ENCODE measurements around the gene SHISA9.

SHISA9 gene

GRCh38 chr16:13032911-13033310, 131.5 kb downstream of the SHISA9 start:
- no peak for DNase-seq

- DNase-seq: peak; percentile 53
Observed at GRCh38 chr16:13036600-13036999, 135.2 kb downstream of the SHISA9 start.

DNA sequence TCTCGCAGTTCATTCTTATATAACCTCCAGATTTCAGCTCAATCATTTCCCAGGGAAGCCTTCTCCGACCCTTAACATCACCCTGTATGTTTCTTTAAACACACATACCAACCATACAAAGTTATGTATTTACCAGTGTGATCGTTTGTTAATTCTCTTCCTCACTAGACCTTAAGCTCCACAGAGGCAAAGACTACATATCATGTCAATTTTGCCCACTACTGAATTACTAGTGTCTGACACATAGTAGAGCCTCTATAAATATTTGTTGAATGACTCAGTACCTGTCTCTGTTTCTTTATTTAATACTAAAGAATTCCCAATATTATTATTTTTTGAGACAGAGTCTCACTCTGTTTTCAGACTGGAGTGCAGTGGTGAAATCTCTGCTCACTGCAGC, 137.2 kb downstream of the SHISA9 start:
- DNase-seq: no peak

DNA sequence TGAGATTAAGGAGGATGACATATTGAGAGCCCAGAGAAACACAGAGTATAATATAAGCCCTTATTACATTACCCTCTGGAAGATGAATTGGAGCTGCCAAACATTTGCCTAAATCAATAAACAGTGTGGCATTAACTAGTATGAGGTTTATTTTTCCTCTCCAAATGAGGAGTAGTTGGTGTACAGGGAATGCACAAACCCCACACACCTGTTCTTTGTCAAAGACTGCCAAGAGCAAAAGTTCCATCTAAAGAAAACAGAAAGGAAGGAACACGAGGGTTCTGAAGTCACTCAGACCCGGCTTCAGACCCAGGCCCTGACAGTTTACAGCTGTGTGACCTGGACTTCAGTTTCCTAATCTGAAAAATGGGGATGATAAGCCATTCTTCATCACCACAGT, 138.1 kb downstream of the SHISA9 start:
- DNase-seq: no peak

- DNase-seq: no peak
Observed at GRCh38 chr16:13041180-13041579, 139.8 kb downstream of the SHISA9 start.

DNA sequence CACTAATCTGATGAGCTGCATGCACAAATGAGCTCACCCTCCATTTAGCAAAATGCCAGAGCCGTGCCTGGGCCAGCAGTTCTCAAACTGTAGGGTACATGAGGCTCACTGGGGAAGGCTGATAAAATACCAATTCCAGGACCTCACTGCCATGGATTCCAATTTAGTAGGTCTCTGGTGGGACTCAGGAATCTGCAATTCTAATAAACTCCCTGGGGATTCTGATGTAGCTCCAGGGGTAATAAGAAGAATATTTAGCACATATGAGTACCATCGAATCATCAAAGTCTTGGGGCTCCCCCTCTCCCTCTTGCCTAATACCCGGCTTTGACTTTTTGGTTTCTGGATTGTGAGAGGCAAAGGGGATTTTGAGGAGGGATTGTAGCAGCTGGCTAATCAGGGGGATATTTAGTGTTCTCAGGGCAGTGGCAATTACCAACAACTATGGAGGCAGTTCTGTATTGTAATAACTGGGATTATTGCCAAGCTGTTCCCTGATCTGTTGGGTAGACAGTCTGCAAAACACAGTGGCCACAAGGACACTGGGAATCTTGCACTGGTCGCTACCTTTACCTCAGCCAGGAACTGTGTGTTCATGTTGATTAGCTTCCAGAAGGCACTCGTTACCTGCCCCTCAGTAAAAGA, 140.4 kb downstream of the SHISA9 start:
- DNase-seq: no peak

DNA sequence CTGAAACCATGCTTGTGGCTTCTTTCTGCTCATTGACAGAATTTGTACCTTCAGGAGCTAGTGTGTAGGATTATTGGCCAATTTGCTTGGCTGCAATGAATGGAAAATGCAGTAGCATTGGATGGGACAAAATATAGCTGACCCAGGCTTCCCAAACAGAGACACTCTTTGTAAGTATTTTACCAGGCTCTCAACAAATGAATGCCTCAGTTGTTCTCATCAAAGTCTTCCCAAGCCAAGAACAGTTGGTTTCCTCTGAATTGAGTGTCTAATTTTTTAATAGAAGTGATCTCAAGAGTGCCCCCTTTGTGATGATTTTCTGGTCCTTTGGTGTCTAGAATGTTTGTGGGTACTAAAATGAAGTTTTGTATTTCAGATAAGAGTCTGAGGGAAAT, 140.9 kb downstream of the SHISA9 start:
- DNase-seq: no peak

DNA sequence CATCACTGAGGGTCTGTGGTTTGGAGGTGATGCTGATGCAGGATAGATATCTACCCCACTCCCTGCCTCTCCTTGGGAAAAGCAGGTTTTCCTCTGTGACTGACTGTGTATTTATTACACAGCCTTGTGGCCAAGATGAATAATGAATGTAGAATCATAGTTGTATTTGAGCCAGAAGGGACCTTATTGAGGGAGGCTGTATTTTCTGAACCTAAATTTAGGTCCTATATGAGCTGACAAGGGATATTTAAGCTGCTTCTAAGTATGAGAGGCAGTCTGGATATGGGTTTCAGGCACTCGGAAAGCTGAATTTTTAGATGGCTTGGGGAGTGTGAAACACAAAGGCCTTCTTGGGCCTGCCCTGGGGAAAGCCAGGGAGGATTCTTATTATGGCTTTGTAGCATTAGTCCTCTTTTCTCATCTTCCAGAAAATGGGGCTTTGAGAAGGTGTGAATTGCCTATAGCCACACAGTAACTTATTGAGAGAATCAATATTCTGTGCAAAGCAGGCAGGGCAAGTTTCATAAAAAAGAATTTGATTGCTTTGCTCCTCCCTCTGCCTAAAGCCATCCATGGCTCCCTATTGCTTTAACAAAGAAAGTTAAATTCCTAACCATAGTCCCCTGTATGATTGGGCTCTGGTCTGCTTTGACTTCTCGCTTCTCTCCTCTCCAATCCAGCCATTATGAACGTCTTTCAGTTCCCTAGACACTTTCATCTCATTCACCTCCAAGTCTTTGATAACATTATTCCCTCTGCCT, 144.8 kb downstream of the SHISA9 start:
- no peak for DNase-seq

- no peak for DNase-seq
Observed at GRCh38 chr16:13047276-13047675, 145.9 kb downstream of the SHISA9 start.

DNA sequence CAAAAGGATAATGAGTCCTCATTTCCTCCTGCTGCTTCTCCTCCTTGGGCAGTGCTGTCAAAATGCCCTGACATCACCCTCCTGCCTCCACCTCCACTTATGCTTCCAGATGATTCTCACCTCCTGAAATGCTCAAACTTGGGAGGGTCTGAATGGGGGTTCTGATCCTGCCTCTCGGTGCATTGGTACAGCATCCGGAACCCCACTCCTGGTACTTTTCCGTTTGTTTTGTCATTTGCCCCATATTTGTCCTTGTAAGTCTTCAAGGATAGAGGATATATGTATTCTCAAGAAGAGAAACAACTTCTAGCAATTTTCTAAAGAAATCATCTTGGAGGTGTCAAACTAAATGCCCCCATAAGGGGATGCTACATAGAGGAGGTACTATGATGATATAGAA, 148.3 kb downstream of the SHISA9 start:
- no peak for DNase-seq

DNA sequence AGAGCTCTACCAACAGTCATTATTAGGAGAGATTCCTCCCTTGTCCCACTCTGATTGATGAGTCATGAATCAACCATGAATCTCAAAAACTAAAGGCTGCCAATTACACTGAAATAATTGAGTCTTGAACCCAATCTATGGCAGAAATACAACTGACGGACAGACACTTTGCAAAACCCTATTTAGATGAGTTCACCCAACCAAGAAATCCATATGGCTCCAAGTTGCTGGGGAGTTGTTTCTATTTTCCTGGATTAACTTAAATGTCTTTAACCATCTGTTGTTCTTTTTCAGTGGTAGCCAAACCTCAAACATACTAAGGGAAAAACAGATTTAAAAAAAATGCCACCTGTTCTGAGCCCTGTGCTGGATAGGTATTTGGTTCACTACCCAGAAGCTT, 151.0 kb downstream of the SHISA9 start:
- DNase-seq: no peak

DNA sequence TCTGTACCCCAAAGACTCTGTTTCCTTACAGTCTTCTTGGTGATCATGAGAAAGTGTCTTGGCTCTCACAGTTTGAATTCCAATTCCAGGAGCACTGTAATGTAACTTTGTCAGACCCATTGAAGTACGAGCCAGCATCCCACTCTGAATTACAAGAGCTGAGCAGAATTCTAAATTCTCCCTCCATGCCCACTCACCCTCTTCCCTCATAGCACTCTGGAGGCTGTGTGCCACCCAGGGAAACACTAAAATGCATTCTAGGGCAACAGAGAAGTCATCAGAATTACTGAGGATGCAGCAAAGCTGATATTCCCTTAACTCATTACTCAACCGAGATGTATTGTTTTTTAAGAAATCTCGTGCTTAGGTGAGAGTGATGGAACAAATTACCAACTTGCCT, 154.1 kb downstream of the SHISA9 start:
- DNase-seq: no peak

GRCh38 chr16:13056607-13057006, 155.2 kb downstream of the SHISA9 start:
- DNase-seq: no peak

DNA sequence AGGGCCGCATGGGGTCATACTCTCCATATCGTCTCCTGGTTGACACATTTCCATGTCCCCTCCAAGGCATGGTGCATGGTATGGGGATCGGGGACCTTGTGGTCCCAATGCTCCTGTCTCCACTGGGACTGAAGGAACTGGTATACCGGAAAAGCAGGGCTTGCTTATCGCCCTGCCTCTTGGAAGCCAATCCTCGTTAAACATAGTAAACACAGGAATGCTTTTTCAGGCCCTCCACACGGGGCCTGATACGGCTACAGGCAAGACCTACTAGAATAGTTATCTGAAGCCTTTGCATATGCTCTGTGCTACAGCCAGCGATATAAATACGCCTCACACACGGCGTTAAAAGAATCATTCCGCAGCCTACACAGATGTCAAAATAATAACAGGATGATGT, 159.5 kb downstream of the SHISA9 start:
- DNase-seq: no peak

DNA sequence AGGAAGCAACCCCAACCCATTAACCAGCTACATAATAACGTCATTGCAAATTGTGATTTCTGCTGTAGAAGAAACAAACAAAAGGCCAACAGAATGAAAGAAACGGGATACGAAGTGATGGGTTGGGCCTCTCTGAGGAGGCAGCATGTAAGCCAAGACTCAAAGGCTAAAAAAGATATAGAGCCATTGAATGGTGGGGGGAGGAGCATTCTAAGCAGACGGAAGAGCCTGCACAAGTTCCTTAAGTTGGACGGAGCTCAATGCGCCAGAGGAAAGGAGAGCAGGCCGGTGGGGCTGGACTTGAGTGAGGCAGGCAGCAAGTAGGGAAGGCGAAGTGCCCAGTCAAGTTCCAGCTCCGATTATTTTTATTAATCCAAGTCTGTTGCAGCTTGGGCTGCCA, 160.3 kb downstream of the SHISA9 start:
- DNase-seq: no peak

DNA sequence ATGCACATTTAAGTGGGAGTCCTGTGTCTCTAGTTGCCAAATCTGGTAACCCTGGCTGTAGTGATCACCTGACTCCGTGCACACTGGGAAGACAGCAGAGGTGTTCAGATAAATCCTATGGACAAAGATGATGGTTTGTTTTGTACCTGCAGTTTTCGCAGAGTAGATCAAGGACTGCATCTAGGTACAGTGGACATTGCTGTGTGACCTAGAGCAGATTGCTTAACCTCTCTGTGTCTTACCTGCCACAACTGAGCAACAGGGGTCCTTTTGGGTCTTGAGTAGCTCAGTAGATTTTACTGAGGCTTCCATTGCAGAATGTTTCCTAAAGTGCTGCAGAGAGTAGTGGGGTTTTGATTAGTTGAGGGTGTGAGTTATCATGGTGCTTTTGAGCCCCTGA, 160.8 kb downstream of the SHISA9 start:
- no peak for DNase-seq

DNA sequence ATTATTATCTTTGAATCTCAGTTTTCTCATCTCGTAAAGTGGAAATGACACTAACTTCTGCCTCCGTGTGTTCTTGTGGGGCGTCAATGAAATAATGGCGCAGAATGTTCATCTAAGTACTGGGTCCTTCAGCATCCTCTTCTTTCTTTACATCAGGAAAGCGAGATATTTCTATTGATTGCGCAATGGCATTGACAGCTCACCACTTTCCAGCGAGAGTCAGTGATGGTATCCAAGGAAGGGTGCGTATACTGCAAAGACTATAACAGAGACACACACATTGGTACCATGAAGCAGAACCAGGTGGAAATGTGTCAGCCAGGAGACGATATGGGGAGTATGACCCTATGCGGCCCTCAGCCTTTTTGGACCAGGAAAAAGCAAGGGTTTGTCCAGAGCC, 162.1 kb downstream of the SHISA9 start:
- no peak for DNase-seq

- DNase-seq: no peak
Observed at GRCh38 chr16:13064821-13065220, 163.4 kb downstream of the SHISA9 start.

DNA sequence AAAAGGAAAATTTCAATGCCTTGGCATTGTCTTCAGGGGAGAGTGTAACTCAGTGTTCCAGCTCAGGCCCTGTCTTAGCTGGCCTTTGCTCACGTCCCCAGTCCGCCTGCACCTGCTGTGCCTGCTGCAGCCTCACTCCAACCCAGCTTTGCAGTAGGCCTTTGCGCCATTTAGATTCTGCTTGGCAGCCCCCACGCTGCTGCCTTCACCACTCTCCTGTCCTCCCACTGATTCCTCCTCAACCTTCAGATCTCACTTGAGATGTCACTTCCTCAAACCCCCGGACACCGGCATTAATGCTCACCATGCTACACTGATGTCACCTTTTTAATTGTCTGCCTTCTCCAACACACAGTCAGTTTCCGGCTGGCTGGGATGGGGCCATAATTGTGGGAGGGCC, 166.2 kb downstream of the SHISA9 start:
- DNase-seq: no peak

DNA sequence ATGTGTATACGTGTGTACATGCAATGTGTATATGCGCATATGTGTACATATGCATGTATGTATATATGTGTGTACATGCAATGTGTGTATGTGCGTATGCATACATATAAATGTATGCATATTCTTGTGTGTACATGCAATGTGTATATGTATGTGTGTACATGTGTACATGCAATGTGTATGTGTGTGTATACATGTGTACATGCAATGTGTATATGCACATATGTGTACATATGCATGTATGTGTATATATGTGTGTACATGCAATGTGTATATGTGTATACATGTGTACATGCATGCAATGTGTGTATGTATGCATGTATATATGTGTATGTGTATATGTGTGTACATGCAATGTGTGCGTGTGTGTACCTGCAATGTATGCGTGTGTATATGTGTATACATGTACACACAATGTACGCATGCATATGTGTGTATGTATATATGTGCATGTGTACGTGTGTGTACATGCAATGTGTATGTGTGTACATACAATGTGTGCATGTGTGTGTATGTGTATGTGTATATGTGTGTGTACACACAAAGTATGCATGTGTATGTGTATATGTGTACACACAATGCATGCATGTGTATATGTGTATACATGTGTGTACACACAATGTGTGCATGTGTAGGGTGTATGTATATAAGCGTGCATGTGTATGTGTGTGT, 167.7 kb downstream of the SHISA9 start:
- no peak for DNase-seq

DNA sequence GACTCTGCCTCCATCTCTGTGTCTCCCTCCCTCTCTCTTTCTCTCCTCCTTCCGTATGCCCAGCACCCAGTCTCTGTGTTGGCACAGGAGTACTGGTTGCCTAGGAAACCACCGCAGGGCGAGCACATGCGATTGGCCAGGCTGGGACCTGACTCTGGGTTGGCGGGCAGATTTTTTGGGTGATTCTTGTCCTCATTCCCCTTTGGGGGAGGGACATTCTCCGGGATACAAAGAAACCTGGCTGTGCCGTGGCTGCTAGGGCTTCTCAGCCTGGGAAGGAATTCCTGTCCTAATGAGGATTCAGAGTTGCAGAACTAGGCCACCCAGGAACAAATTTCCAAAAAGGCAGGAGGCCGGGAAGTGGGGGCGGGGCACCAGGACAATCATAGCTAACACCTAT, 168.9 kb downstream of the SHISA9 start:
- DNase-seq: no peak

DNA sequence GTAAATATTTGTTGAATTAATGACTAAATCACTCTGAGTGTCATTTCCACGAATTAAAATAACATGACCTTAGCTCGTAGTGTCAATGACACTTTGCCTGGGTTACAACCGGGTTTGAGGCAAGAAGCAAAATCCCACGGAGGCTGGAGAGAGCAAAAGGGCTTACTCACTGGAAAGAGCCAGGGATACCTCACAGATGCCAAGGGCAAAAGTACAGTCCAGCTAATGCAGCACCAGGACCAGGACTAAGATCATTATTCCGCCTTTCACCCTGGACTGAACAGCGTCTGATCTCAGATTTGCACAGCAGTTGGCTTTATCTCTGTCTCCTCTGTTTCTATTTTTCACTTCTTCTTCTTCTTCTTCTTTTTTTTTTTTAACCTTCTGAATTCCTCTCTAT, 175.5 kb downstream of the SHISA9 start:
- no peak for DNase-seq

GRCh38 chr16:13077816-13078215, 176.4 kb downstream of the SHISA9 start:
- DNase-seq: no peak

DNA sequence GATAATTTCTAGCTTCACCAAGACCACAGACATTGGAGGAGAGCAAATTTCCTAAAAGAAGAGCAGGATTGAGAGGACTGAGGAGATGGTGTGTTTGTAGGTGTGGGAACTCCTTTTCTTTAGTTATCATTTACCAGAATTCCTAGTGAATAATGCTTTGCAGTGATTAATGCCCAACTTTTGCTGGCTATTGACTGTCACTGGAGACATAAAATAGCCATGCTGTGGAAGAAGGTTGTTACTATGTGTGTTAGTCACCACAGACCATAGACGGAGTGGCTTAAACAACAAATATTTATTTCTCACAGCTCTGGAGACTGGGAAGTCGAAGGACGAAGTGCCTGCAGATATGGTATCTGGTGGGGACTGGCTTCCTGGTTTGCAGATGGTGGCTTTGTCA, 179.1 kb downstream of the SHISA9 start:
- no peak for DNase-seq
